ENCODE measurements around the gene IDH3G. TPM values are rescaled to one million over a fixed set of nuclear protein-coding genes. Genes with fewer than 3 reads are reported as not detected.

Gene IDH3G
- total RNA-seq, 1 experiment from 2014 or later = 52.0 TPM

- ChIA-PET POLR2A (ENCODE audit: low non-redundant PET) (no interaction called here), CTCF (no interaction called here)
- no peak for DNase-seq (ENCODE audit: low spot score)
- H3K9me3 ChIP-seq (ENCODE audit: low read depth, low read length, poor library complexity, severe bottlenecking) = no peaks in the 10 kb centered on the region
- intact Hi-C loops (cut with micrococcal nuclease; ENCODE audit: unreplicated experiment) = no loop called here
- no peak overlapping the region for H3K4me3 ChIP-seq (ENCODE audit: low read depth, low read length, poor library complexity, severe bottlenecking)
- no peak for TF ChIP-seq EZH2 (IDR thresholded peaks at IDR 0.05; ENCODE audit: borderline replicate concordance, low read depth, low read length, poor library complexity, severe bottlenecking)
- TF ChIP-seq, protein P1, sequence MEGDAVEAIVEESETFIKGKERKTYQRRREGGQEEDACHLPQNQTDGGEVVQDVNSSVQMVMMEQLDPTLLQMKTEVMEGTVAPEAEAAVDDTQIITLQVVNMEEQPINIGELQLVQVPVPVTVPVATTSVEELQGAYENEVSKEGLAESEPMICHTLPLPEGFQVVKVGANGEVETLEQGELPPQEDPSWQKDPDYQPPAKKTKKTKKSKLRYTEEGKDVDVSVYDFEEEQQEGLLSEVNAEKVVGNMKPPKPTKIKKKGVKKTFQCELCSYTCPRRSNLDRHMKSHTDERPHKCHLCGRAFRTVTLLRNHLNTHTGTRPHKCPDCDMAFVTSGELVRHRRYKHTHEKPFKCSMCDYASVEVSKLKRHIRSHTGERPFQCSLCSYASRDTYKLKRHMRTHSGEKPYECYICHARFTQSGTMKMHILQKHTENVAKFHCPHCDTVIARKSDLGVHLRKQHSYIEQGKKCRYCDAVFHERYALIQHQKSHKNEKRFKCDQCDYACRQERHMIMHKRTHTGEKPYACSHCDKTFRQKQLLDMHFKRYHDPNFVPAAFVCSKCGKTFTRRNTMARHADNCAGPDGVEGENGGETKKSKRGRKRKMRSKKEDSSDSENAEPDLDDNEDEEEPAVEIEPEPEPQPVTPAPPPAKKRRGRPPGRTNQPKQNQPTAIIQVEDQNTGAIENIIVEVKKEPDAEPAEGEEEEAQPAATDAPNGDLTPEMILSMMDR (conservative IDR thresholded peaks at IDR 0.05; ENCODE audit: low read depth, low read length) = no peak
- H3K36me3 ChIP-seq (ENCODE audit: insufficient read depth, low read length, poor library complexity, severe bottlenecking) = peaks cover 12% of the 10 kb centered on the region
- no TSS peak for BruUV-seq (replicated peaks)
- H3K27ac ChIP-seq (ENCODE audit: low read depth, low read length, poor library complexity, severe bottlenecking) = no peak overlapping the region
- H3K27me3 ChIP-seq (replicated peaks; ENCODE audit: insufficient read depth, low read depth, low read length, poor library complexity) = no peaks in the 10 kb centered on the region
- no peaks in the 10 kb centered on the region for H3K4me1 ChIP-seq (ENCODE audit: insufficient read depth, low read length, poor library complexity, severe bottlenecking)
Observed at GRCh38 chrX:153800746-153801145, 6.6 kb upstream of the IDH3G start.

- no TSS peak for BruUV-seq (replicated peaks)
- Histone ChIP-seq H3K27ac (ENCODE audit: low read depth, low read length, poor library complexity, severe bottlenecking) (no peak overlapping the region), H3K4me1 (ENCODE audit: insufficient read depth, low read length, poor library complexity, severe bottlenecking) (no peaks in the 10 kb centered on the region), H3K4me3 (ENCODE audit: low read depth, low read length, poor library complexity, severe bottlenecking) (no peak overlapping the region), H3K36me3 (ENCODE audit: insufficient read depth, low read length, poor library complexity, severe bottlenecking) (peaks cover 12% of the 10 kb centered on the region), H3K27me3 (replicated peaks; ENCODE audit: insufficient read depth, low read depth, low read length, poor library complexity) (no peaks in the 10 kb centered on the region), H3K9me3 (ENCODE audit: low read depth, low read length, poor library complexity, severe bottlenecking) (no peaks in the 10 kb centered on the region)
- intact Hi-C loops (cut with micrococcal nuclease; ENCODE audit: unreplicated experiment) = no loop called here
- POLR2A ChIA-PET (ENCODE audit: low non-redundant PET) = no interaction called here
- no peak for TF ChIP-seq EZH2 (IDR thresholded peaks at IDR 0.05; ENCODE audit: borderline replicate concordance, low read depth, low read length, poor library complexity, severe bottlenecking)
- TF ChIP-seq, protein P1 (conservative IDR thresholded peaks at IDR 0.05; ENCODE audit: low read depth, low read length) = no peak
- DNase-seq (ENCODE audit: low spot score) = no peak
- CTCF ChIA-PET = no interaction called here
Observed at GRCh38 chrX:153800177-153800722, 6.1 kb upstream of the IDH3G start.

GRCh38 chrX:153799326-153799725 is 5.2 kb upstream of the IDH3G start:
- no peak overlapping the region for H3K4me3 ChIP-seq (ENCODE audit: low read depth, low read length, poor library complexity, severe bottlenecking)
- ChIA-PET CTCF (no interaction called here), POLR2A (ENCODE audit: low non-redundant PET) (no interaction called here)
- DNase-seq (ENCODE audit: low spot score) = no peak
- no peaks in the 10 kb centered on the region for H3K4me1 ChIP-seq (ENCODE audit: insufficient read depth, low read length, poor library complexity, severe bottlenecking)
- TF ChIP-seq EZH2 (IDR thresholded peaks at IDR 0.05; ENCODE audit: borderline replicate concordance, low read depth, low read length, poor library complexity, severe bottlenecking) = no peak
- TF ChIP-seq, protein P1 (conservative IDR thresholded peaks at IDR 0.05; ENCODE audit: low read depth, low read length) = no peak
- BruUV-seq (replicated peaks) = no TSS peak
- peaks cover 12% of the 10 kb centered on the region for H3K36me3 ChIP-seq (ENCODE audit: insufficient read depth, low read length, poor library complexity, severe bottlenecking)
- no peaks in the 10 kb centered on the region for H3K9me3 ChIP-seq (ENCODE audit: low read depth, low read length, poor library complexity, severe bottlenecking)
- no peak overlapping the region for H3K27ac ChIP-seq (ENCODE audit: low read depth, low read length, poor library complexity, severe bottlenecking)
- no peaks in the 10 kb centered on the region for H3K27me3 ChIP-seq (replicated peaks; ENCODE audit: insufficient read depth, low read depth, low read length, poor library complexity)
- intact Hi-C loops (cut with micrococcal nuclease; ENCODE audit: unreplicated experiment) = no loop called here
